ENCODE data around the gene DRC7.

DRC7 gene

GRCh38 chr16:57687363-57687929 lies 7.2 kb upstream of the DRC7 start:
- WGBS, 2 experiments: 86 to 89% methylated on average over 3 of the region's 3 CpGs
- Histone ChIP-seq H3K27ac (ENCODE audit: insufficient read depth, low read depth, low read length, poor library complexity, severe bottlenecking) (no peak overlapping the region), H3K9me3 (ENCODE audit: control insufficient read depth, low read length) (no peaks in the 10 kb centered on the region), H3K27me3 (ENCODE audit: control insufficient read depth, insufficient read depth, low read length, poor library complexity, severe bottlenecking) (no peaks in the 10 kb centered on the region), H3K36me3 (ENCODE audit: control insufficient read depth, insufficient read depth, low read length) (no peaks in the 10 kb centered on the region), H3K4me1 (ENCODE audit: control insufficient read depth, insufficient read depth, low read length) (peaks cover 6% of the 10 kb centered on the region), H3K4me3 (ENCODE audit: insufficient read depth, low read depth, low read length) (no peak overlapping the region)

GRCh38 chr16:57688487-57688986 lies 6.1 kb upstream of the DRC7 start:
- 75 to 79% methylated on average over 4 of the region's 4 CpGs for WGBS, 2 experiments

GRCh38 chr16:57688987-57689761 lies 5.4 kb upstream of the DRC7 start:
- no peaks in the 10 kb centered on the region for H3K9me3 ChIP-seq (ENCODE audit: control insufficient read depth, low read length)
- H3K27ac ChIP-seq (ENCODE audit: insufficient read depth, low read depth, low read length, poor library complexity, severe bottlenecking): no peak overlapping the region
- H3K36me3 ChIP-seq (ENCODE audit: control insufficient read depth, insufficient read depth, low read length): no peaks in the 10 kb centered on the region
- no peaks in the 10 kb centered on the region for H3K27me3 ChIP-seq (ENCODE audit: control insufficient read depth, insufficient read depth, low read length, poor library complexity, severe bottlenecking)
- H3K4me1 ChIP-seq (ENCODE audit: control insufficient read depth, insufficient read depth, low read length): peaks cover 6% of the 10 kb centered on the region
- WGBS, 2 experiments: 76 to 82% methylated on average over 15 of the region's 15 CpGs
- no peak overlapping the region for H3K4me3 ChIP-seq (ENCODE audit: insufficient read depth, low read depth, low read length)

More at GRCh38 chr16:57688487-57688986, 6.1 kb upstream of the DRC7 start:
- Histone ChIP-seq H3K4me1 (ENCODE audit: control insufficient read depth, insufficient read depth, low read length) (peaks cover 6% of the 10 kb centered on the region), H3K9me3 (ENCODE audit: control insufficient read depth, low read length) (no peaks in the 10 kb centered on the region), H3K27me3 (ENCODE audit: control insufficient read depth, insufficient read depth, low read length, poor library complexity, severe bottlenecking) (no peaks in the 10 kb centered on the region), H3K36me3 (ENCODE audit: control insufficient read depth, insufficient read depth, low read length) (no peaks in the 10 kb centered on the region), H3K27ac (ENCODE audit: insufficient read depth, low read depth, low read length, poor library complexity, severe bottlenecking) (no peak overlapping the region), H3K4me3 (ENCODE audit: insufficient read depth, low read depth, low read length) (no peak overlapping the region)

- Histone ChIP-seq H3K27ac (ENCODE audit: insufficient read depth, low read depth, low read length, poor library complexity, severe bottlenecking) (no peak overlapping the region), H3K4me1 (ENCODE audit: control insufficient read depth, insufficient read depth, low read length) (peaks cover 6% of the 10 kb centered on the region), H3K4me3 (ENCODE audit: insufficient read depth, low read depth, low read length) (no peak overlapping the region), H3K36me3 (ENCODE audit: control insufficient read depth, insufficient read depth, low read length) (no peaks in the 10 kb centered on the region), H3K27me3 (ENCODE audit: control insufficient read depth, insufficient read depth, low read length, poor library complexity, severe bottlenecking) (no peaks in the 10 kb centered on the region), H3K9me3 (ENCODE audit: control insufficient read depth, low read length) (no peaks in the 10 kb centered on the region)
- WGBS, 2 experiments: 81 to 84% methylated on average over 13 of the region's 13 CpGs
These were observed 4.6 kb upstream of the DRC7 start for GRCh38 chr16:57689762-57690558.

GRCh38 chr16:57690782-57691471 lies 3.7 kb upstream of the DRC7 start:
- H3K4me3 ChIP-seq (ENCODE audit: insufficient read depth, low read depth, low read length): no peak overlapping the region
- no peaks in the 10 kb centered on the region for H3K9me3 ChIP-seq (ENCODE audit: control insufficient read depth, low read length)
- 93 to 95% methylated on average over 4 of the region's 4 CpGs for WGBS, 2 experiments
- H3K27ac ChIP-seq (ENCODE audit: insufficient read depth, low read depth, low read length, poor library complexity, severe bottlenecking): no peak overlapping the region
- no peaks in the 10 kb centered on the region for H3K36me3 ChIP-seq (ENCODE audit: control insufficient read depth, insufficient read depth, low read length)
- H3K27me3 ChIP-seq (ENCODE audit: control insufficient read depth, insufficient read depth, low read length, poor library complexity, severe bottlenecking): no peaks in the 10 kb centered on the region
- H3K4me1 ChIP-seq (ENCODE audit: control insufficient read depth, insufficient read depth, low read length): peaks cover 6% of the 10 kb centered on the region

- 68 to 75% methylated on average over 2 of the region's 2 CpGs for WGBS, 2 experiments
- Histone ChIP-seq H3K9me3 (ENCODE audit: control insufficient read depth, low read length) (no peaks in the 10 kb centered on the region), H3K4me3 (ENCODE audit: insufficient read depth, low read depth, low read length) (no peak overlapping the region), H3K27me3 (ENCODE audit: control insufficient read depth, insufficient read depth, low read length, poor library complexity, severe bottlenecking) (no peaks in the 10 kb centered on the region), H3K4me1 (ENCODE audit: control insufficient read depth, insufficient read depth, low read length) (peaks cover 6% of the 10 kb centered on the region), H3K27ac (ENCODE audit: insufficient read depth, low read depth, low read length, poor library complexity, severe bottlenecking) (no peak overlapping the region), H3K36me3 (ENCODE audit: control insufficient read depth, insufficient read depth, low read length) (no peaks in the 10 kb centered on the region)
These were observed 2.0 kb upstream of the DRC7 start for GRCh38 chr16:57692636-57693035.

GRCh38 chr16:57693550-57693949 lies 1.1 kb upstream of the DRC7 start:
- no peaks in the 10 kb centered on the region for H3K9me3 ChIP-seq (ENCODE audit: control insufficient read depth, low read length)
- 76 to 82% methylated on average over 4 of the region's 4 CpGs for WGBS, 2 experiments
- H3K36me3 ChIP-seq (ENCODE audit: control insufficient read depth, insufficient read depth, low read length): no peaks in the 10 kb centered on the region

GRCh38 chr16:57694231-57694724 lies 328 bp upstream of the DRC7 start:
- H3K36me3 ChIP-seq (ENCODE audit: control insufficient read depth, insufficient read depth, low read length): no peaks in the 10 kb centered on the region

More at GRCh38 chr16:57693550-57693949, 1.1 kb upstream of the DRC7 start:
- no peak overlapping the region for H3K27ac ChIP-seq (ENCODE audit: insufficient read depth, low read depth, low read length, poor library complexity, severe bottlenecking)
- no peaks in the 10 kb centered on the region for H3K27me3 ChIP-seq (ENCODE audit: control insufficient read depth, insufficient read depth, low read length, poor library complexity, severe bottlenecking)
- H3K4me3 ChIP-seq (ENCODE audit: insufficient read depth, low read depth, low read length): no peak overlapping the region
- H3K4me1 ChIP-seq (ENCODE audit: control insufficient read depth, insufficient read depth, low read length): peaks cover 6% of the 10 kb centered on the region

GRCh38 chr16:57695680-57696069 lies 1.1 kb downstream of the DRC7 start:
- H3K9me3 ChIP-seq (ENCODE audit: control insufficient read depth, low read length): no peaks in the 10 kb centered on the region
- H3K4me3 ChIP-seq (ENCODE audit: insufficient read depth, low read depth, low read length): no peak overlapping the region
- H3K27ac ChIP-seq (ENCODE audit: insufficient read depth, low read depth, low read length, poor library complexity, severe bottlenecking): no peak overlapping the region
- H3K27me3 ChIP-seq (ENCODE audit: control insufficient read depth, insufficient read depth, low read length, poor library complexity, severe bottlenecking): no peaks in the 10 kb centered on the region
- 87 to 89% methylated on average over 5 of the region's 5 CpGs for WGBS, 2 experiments
- H3K36me3 ChIP-seq (ENCODE audit: control insufficient read depth, insufficient read depth, low read length): no peaks in the 10 kb centered on the region
- peaks cover 3% of the 10 kb centered on the region for H3K4me1 ChIP-seq (ENCODE audit: control insufficient read depth, insufficient read depth, low read length)

More at GRCh38 chr16:57694231-57694724, 328 bp upstream of the DRC7 start:
- Histone ChIP-seq H3K9me3 (ENCODE audit: control insufficient read depth, low read length) (no peaks in the 10 kb centered on the region), H3K27me3 (ENCODE audit: control insufficient read depth, insufficient read depth, low read length, poor library complexity, severe bottlenecking) (no peaks in the 10 kb centered on the region), H3K27ac (ENCODE audit: insufficient read depth, low read depth, low read length, poor library complexity, severe bottlenecking) (no peak overlapping the region), H3K4me3 (ENCODE audit: insufficient read depth, low read depth, low read length) (no peak overlapping the region), H3K4me1 (ENCODE audit: control insufficient read depth, insufficient read depth, low read length) (peaks cover 3% of the 10 kb centered on the region)
- 64 to 68% methylated on average over 10 of the region's 10 CpGs for WGBS, 2 experiments

Measured in ectodermal cell (in vitro differentiated cells).